Esophagus (tissue), 2 donors: ENCODE results near the gene COL27A1. TPM values are rescaled to one million over a fixed set of nuclear protein-coding genes. Genes with fewer than 3 reads are reported as not detected.

Experiments
- H3K27ac ChIP-seq, 2 donors: one replicate each; pipeline ENCODE4 v1.5.1; 2013; ENCODE audit warnings: low read depth in 2 of 2, mild to moderate bottlenecking in 2 of 2, inconsistent platforms in 1 of 2, low read length in 1 of 2, moderate library complexity in 1 of 2
- H3K27me3 ChIP-seq, 2 donors: one replicate each; pipeline ENCODE4 v1.6.1; 2013; ENCODE audit warnings: low read length in 2 of 2, control low read depth in 1 of 2, mild to moderate bottlenecking in 1 of 2; ENCODE audit not compliant: insufficient read depth in 2 of 2, control insufficient read depth in 1 of 2
- H3K36me3 ChIP-seq, 2 donors: one replicate each; pipeline ENCODE4 v1.6.1; 2013; ENCODE audit warnings: low read length in 1 of 2; ENCODE audit not compliant: control insufficient read depth in 2 of 2, insufficient read depth in 2 of 2
- H3K4me1 ChIP-seq, 2 donors: one replicate each; pipeline ENCODE4 v1.6.1; 2013; ENCODE audit warnings: low read length in 1 of 2; ENCODE audit not compliant: control insufficient read depth in 2 of 2, insufficient read depth in 2 of 2
- H3K4me3 ChIP-seq, 2 donors: one replicate each; pipeline ENCODE4 v1.5.1; 2013; ENCODE audit warnings: low read length in 2 of 2, mild to moderate bottlenecking in 2 of 2, low read depth in 1 of 2, moderate library complexity in 1 of 2
- H3K9me3 ChIP-seq, 2 donors: one replicate each; pipeline ENCODE4 v1.6.1; 2013; ENCODE audit warnings: mild to moderate bottlenecking in 2 of 2, low read depth in 1 of 2, low read length in 1 of 2, moderate library complexity in 1 of 2; ENCODE audit not compliant: control insufficient read depth in 2 of 2, insufficient read depth in 1 of 2
- WGBS, 2 donors: extraction: QIAGEN DNeasy Blood & Tissue Kit; methylation state at CpG; one replicate each; pipeline ENCODE4 v1.1.7; 2013; 5-methylcytosine and 5-hydroxymethylcytosine counted together
- polyA plus RNA-seq, 2 donors: library from polyadenylated mRNA; stranded (reverse); fragments of 200-250 nt; gene quantifications; one replicate each; pipeline ENCODE4 v1.2.3, GENCODE V29; 2013
- donor health status: healthy with polysubstance abuse.
- donor health status: Bipolar disorder and iron deficiency.

The COL27A1 gene
- polyA plus RNA-seq, 2 donors = 7.2 to 32.6 TPM

DNA sequence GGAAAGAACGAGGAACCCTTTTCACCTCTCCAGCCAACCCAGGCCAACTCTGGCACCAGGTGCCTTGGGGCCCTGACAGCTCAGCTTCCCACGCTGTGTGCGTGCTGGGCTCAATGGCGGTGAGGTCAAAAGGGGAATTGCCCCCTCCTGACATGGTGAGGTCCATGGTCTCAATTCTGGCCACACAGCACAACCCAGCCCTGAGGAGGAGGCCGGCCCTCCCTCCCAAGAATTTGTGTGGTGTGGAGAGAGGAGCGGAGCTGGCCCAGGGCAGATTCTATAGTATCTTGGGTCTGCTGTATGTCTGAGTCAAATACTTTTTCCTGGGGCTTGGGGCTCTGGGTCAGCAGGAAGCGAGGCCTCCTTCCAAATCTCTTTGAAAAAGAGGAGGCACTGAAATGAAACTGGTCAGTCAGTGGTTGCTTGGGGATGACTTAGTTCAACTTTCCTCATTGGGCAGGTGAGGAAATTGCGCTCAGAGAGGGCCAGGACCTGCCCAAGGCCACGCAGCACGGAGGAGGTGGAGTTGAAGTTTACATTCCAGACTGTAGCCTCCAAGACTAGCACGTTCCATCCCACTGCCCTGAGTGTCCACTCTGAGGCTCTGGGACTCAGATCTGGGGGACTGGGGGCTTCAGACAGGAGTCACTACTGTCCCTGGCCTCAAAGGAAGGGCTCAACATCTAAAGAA lies 15.6 kb downstream of the COL27A1 start:
- Histone ChIP-seq H3K27ac (no peak overlapping the region), H3K9me3 (no peaks in the 10 kb centered on the region), H3K36me3 (peaks cover 0 to 3% of the 10 kb centered on the region in 2 donors), H3K27me3 (no peaks in the 10 kb centered on the region), H3K4me1 (peaks cover 3 to 8% of the 10 kb centered on the region in 2 donors), H3K4me3 (no peak overlapping the region)
- WGBS, 2 donors = 89 to 90% methylated on average over 11 of the region's 11 CpGs

DNA sequence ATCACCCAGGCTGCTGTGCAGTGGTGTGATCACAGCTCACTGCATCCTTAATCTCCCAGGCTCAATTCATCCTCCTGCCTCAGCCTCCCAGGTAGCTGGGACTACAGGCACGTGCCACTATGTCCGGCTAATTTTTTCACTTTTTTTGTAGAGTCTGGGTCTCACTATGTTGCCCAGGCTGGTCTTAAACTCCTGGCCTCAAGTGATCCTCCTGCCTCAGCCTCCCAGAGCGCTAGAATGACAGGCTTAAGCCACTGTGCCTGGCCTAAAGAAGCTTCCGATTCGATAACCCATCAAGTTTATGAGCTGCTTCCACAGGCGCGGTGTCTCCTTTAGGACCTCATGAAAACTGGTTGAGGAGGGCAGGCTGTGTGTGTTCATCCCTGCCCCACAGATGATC lies 16.2 kb downstream of the COL27A1 start:
- Histone ChIP-seq H3K36me3 (peaks cover 0 to 3% of the 10 kb centered on the region in 2 donors), H3K27ac (no peak overlapping the region), H3K4me1 (peaks cover 3 to 8% of the 10 kb centered on the region in 2 donors), H3K4me3 (no peak overlapping the region), H3K9me3 (no peaks in the 10 kb centered on the region), H3K27me3 (no peaks in the 10 kb centered on the region)
- 94 to 96% methylated on average over 7 of the region's 7 CpGs for WGBS, 2 donors

DNA sequence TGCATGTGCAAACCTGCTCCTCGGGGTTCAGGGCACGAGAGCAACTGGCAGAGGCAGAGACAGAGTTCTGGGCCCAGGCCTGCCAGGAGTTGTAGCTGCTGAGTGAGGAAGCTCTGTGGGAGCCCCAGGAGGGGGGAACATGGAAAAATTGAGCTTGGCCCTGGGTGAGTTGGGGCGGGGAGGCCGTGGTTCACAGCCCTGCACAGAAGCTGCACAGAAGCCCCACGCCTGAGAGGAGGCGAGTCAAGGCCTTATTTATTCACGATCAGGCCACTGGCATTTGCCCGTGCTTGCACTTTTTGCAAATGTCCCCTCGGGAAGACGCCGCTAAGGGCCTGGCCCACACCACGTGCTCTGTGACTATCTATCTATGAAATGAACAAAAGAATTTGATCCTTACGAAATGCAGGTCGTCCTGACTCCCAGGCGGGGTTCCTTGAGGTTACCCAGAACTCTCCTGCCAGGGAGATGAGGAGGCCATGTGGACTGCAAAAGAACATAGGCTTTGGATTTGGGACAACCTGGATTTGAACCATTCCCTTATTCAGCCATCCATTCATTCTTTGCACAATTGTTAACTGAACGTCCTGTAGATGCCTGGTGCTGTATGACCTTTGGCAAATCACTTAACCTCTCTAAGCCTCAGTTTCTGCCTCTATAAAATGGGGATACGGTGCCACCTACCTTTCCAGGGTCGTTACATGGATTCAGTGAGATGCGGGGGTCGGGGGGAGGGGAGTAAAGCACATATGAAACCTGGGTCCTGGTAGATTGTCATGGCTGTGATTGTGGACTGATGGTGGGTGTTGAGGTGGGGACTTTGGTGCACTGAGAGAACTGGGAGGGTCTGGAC lies 17.9 kb downstream of the COL27A1 start:
- WGBS, 2 donors = 46 to 59% methylated on average over 20 of the region's 20 CpGs
- no peak overlapping the region for H3K4me3 ChIP-seq
- no peaks in the 10 kb centered on the region for H3K36me3 ChIP-seq
- no peaks in the 10 kb centered on the region for H3K27me3 ChIP-seq
- peak overlapping the region; percentile 47 to 50 for H3K27ac ChIP-seq
- H3K9me3 ChIP-seq = no peaks in the 10 kb centered on the region
- H3K4me1 ChIP-seq = peaks cover 2 to 8% of the 10 kb centered on the region in 2 donors

DNA sequence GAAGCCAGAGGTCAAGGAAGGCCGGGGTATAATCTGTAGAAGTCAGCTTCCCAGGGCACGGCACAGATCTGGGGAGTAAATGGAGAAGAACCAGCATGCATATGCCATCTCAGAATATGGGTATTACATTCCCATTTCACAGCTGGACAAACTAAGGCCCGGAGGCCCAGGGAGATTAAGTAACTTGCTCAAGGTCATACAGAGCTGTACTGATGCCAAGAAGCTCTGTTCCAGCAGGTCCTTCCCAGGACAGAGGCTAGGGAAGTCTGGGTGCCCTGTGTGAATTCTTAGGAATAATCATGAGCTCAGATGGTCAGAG lies 19.2 kb downstream of the COL27A1 start:
- Histone ChIP-seq H3K27ac (no peak overlapping the region), H3K4me1 (peaks cover 3 to 6% of the 10 kb centered on the region in 2 donors), H3K36me3 (no peaks in the 10 kb centered on the region)

DNA sequence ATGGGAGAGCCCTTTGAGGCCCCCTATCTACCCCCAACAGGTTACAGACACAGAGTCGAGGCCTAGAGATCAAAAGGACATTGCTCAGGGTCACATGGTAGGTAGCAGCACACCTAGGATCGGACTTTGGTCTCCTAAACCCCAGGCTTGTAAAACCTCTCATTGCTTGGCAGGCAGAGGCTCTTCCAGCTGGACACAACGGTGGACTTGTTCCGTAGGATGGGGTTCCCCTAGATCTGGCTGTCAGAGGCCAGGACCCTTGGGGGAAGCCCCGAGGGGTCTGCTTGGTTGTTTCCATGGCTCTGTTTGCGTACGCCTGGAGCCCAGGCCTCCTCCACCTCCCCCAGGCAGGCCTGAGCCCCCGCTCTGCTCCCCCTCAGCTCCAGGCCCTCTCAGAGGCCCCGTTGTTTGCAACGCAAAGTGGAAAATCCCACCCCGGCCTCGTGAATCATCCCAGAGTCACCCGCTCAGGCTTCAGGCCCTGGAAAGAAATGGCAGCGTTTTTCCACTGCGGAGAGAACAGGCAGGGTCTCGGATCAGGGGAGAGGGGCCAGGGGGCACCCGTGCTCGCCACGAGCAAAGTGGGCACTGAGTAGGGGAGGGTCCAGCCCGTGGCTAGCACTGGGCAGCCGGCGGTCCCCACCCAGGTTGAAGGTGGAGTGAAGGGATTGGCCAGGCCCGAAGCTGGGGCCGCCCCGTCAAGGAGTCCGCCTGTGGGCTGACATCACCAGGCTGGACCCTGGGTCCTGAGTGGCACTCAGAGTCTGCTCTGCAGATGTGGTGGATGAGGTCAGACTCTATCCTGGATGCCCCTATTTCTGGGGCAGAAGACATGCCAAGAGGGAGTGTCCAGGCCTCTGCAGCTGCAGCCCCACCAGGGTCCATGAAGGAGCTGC lies 19.8 kb downstream of the COL27A1 start:
- Histone ChIP-seq H3K9me3 (no peaks in the 10 kb centered on the region), H3K27me3 (no peaks in the 10 kb centered on the region), H3K4me1 (peaks cover 2 to 3% of the 10 kb centered on the region in 2 donors), H3K4me3 (no peak overlapping the region), H3K36me3 (no peaks in the 10 kb centered on the region), H3K27ac (no peak overlapping the region)
- WGBS, 2 donors = 58 to 65% methylated on average over 26 of the region's 26 CpGs

More for the DNA sequence above, 19.2 kb downstream of the COL27A1 start:
- Histone ChIP-seq H3K9me3 (no peaks in the 10 kb centered on the region), H3K4me3 (no peak overlapping the region), H3K27me3 (no peaks in the 10 kb centered on the region)
- 53 to 56% methylated on average over 3 of the region's 3 CpGs for WGBS, 2 donors

DNA sequence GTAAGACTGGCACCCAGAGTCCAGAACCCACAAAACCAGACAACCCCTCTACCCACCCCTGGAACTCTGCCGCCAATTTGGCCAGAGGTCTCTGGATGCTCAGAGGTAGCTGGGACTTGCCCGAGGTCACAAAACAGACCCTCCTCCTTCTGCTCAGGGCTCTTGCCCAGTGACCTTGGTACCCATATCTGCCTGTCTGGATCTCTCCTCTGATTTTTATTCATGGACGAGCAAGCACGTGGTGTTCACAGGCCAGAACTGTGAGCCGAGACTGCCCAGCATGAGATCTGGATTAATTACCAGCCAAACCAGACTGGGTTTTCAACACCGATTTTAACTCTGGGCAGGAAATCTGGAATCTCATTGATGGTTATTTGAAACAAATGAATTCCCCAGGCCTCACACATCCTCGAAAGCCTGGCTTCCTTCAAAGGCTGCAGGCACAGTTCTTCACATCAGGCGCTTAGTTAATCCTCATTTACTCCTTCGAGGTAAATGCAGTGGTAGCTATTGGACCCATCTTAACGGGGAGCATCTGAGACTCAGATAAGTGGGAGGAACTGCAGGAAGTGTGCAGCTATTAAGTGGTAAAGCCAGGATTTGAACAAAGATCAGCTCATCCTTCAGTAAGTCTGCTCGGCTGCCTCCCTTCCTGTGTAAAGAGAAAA lies 21.4 kb downstream of the COL27A1 start:
- Histone ChIP-seq H3K27ac (no peak overlapping the region), H3K9me3 (no peaks in the 10 kb centered on the region), H3K27me3 (no peaks in the 10 kb centered on the region), H3K4me1 (peaks cover 0 to 3% of the 10 kb centered on the region in 2 donors), H3K36me3 (no peaks in the 10 kb centered on the region), H3K4me3 (no peak overlapping the region)
- 48 to 59% methylated on average over 11 of the region's 11 CpGs for WGBS, 2 donors

DNA sequence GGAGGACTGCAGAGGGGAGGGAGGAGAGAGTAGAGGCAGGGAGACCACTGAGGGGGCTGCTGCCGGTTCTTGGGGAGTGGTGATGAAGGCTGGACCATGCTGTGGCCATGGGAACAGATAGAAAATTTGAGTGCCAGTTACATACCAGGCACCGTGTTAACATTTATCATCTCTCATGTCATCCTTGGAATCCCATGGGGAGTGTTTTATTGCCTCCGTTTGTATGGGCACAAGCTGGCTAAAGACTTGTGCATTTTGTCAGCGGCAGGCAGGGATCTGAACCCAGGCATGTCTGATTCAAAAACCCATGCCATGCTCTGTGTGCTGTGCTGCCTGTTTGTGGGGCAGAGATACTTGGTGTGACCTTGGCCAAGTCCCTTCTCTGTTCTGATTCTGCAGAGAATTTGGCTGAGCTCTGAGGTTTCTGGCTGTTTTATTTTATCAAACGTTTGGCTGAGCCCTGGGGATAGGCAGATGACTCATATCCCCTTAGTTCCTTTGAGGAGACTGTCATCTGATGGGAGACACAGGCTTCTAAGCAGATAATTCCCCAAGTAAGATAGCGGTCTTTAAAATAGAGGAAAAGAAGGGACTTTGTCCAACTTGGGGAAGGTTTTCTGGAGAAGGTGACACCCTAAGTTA lies 22.2 kb downstream of the COL27A1 start:
- peaks cover 0 to 3% of the 10 kb centered on the region in 2 donors for H3K4me1 ChIP-seq
- no peaks in the 10 kb centered on the region for H3K36me3 ChIP-seq
- no peak overlapping the region for H3K4me3 ChIP-seq
- WGBS, 2 donors = 30 to 42% methylated on average over 6 of the region's 6 CpGs
- H3K27ac ChIP-seq = no peak overlapping the region
- no peaks in the 10 kb centered on the region for H3K9me3 ChIP-seq
- no peaks in the 10 kb centered on the region for H3K27me3 ChIP-seq

DNA sequence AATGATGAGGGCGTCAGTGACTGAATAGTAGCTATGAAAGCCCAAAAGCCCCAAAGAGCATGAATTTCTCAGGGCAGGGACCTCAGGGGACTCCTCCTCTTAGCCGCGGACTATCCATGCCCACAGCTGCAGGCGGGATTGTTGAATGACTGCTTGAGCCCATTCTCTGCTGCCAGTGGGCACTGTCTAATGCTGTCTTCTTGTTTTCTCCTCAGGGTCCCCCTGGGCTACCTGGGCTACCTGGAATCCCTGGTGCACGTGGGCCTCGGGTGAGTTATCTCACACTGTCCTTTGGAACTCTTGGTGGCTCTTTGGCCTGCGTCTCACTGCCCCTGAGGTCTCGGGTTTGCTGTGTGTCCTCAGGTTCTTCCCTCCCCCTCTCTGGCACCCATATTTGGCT lies 22.7 kb downstream of the COL27A1 start:
- no peak overlapping the region for H3K4me3 ChIP-seq
- peaks cover 0 to 3% of the 10 kb centered on the region in 2 donors for H3K4me1 ChIP-seq
- H3K9me3 ChIP-seq = no peaks in the 10 kb centered on the region
- no peaks in the 10 kb centered on the region for H3K36me3 ChIP-seq
- H3K27ac ChIP-seq = no peak overlapping the region
- no peaks in the 10 kb centered on the region for H3K27me3 ChIP-seq
- 73 to 82% methylated on average over 8 of the region's 8 CpGs for WGBS, 2 donors
